Islet of Langerhans (tissue), 1 donor: ENCODE measurements around the gene RIN3.

ENCODE experiments used
- FAIRE-seq: peaks from one replicate; lab custom pipeline; 2011; peaks lifted over from hg19 to GRCh38; lab: Jason Lieb, UNC

The RIN3 gene

DNA sequence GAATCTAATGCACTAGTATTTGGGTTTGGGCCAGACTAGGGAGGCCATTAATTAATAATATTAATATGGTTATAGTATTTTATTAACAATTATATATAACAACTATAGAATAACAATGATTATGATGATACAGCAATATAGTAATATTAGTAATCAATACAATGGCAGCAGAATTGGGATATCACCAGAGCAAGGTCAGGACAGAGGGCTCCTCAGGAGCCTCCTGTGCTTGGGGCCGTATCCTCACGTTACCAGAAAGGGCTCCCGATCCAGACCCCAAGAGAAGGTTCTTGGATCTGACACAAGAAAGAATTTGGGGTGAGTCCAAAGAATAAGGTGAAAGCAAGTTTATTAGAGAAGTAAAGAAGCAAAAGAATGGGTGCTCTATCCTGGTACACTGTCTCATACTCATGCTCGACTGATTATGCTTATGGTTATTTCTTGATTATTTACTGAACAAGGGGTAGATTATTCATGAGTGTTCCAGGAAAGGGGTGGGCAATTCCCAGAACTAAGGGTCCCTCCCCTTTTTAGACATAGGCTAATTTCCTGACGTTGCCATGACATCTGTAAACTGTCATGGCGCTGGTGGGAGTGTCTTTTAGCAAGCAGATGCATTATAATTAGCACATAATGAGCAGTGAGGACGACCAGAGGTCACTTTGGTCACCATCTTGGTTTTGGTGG, 61.6 kb downstream of the RIN3 start:
- FAIRE-seq, result no peak

GRCh38 chr14:92575748-92576303, 62.2 kb downstream of the RIN3 start:
- no peak for FAIRE-seq

- no peak for FAIRE-seq
Observed at GRCh38 chr14:92577321-92577742, 63.8 kb downstream of the RIN3 start.

DNA sequence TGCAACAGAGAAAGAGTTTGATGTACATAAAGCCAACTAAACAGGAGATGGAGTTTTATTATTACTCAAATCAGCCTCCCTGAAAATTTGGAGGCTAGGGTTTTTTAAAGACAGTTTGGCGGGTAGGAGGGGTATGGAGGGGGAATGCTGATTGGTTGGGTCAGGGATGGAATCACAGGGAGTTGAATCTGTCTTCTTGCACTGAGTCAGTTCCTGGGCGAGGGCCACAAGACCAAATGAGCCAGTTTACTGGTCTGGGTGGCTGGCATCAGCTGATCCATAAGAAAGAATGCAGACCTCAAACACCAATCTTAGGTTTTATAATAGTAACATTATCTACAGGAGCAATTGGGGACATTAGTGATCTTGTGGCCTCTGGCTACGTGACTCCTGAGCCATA, 64.9 kb downstream of the RIN3 start:
- no peak for FAIRE-seq

- no peak for FAIRE-seq
Observed at GRCh38 chr14:92579244-92579936, 65.8 kb downstream of the RIN3 start.

DNA sequence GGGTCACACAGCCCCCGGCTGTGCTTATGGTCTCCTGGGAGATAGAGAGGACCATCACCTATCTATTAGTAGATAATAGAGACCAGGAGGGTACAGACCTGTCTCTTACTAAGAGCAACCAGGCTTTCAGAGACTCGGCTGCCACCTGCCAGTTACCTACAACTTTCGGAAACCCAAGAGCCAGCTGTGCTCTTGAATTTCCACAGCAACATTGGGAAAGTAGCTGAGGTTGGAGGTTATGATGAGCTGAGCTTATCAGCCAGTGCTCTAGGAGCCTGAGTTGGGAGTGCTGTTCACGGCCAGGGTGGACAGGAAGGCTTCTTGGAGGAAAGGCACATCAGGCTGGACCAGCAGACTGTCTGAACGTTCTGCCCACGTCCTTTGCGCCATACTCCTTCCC, 67.6 kb downstream of the RIN3 start:
- FAIRE-seq, result no peak

- FAIRE-seq, result no peak
Observed at GRCh38 chr14:92581966-92582566, 68.5 kb downstream of the RIN3 start.

DNA sequence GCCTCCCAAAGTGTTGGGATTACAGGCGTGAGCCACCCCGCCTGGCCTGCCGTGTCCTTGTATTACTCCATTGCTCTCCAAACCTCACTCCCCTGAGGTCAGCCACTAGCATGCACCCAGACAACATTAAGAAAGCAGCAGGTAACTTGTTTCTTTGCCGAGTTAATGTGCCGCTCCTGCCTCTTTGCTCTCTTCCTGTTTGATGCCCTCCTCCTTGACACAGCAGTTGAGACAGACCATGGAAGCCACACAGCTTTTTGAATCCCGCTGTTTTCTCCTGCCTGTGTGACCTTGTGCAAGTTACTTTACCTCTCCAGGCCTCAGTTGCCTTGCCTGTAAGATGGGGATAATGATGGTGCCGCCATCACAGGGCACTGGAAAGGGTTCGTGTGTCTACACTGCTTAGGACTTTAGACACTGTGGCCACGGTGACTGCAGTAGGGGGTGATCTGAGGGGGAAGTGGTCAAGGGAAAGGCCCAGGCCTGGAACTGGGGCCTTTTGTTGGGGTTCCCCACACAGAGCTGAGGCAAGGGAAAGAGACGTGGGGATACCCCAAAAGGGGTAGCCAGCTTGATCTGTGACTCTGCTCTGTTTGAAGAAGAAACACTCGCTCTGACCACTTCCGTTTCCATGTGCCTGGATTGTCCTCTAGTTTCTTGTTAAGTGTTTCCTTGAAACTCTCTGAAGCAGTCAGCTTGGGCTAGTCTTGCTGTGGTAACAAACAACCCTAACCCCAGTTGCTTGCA, 69.3 kb downstream of the RIN3 start:
- no peak for FAIRE-seq

GRCh38 chr14:92584220-92584619, 70.6 kb downstream of the RIN3 start:
- no peak for FAIRE-seq

DNA sequence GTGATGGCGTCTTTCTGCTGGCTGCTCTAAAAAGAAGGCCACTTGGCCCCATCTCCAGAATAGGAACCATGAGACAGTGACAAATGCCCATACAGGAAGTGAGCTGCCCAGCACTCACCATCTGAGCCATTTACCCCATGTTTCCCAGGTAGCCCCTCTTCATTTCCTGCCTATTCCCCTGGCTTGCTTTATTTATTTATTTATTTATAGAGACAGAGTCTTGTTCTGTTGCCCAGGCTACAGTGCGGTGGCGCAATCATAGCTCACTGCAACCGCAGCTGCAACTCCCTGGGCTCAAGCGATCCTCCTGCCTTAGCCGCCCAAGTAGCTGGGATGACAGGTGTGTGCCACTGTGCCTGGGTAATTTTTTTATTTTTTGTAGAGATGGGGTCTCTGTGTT, 71.2 kb downstream of the RIN3 start:
- FAIRE-seq, result no peak

DNA sequence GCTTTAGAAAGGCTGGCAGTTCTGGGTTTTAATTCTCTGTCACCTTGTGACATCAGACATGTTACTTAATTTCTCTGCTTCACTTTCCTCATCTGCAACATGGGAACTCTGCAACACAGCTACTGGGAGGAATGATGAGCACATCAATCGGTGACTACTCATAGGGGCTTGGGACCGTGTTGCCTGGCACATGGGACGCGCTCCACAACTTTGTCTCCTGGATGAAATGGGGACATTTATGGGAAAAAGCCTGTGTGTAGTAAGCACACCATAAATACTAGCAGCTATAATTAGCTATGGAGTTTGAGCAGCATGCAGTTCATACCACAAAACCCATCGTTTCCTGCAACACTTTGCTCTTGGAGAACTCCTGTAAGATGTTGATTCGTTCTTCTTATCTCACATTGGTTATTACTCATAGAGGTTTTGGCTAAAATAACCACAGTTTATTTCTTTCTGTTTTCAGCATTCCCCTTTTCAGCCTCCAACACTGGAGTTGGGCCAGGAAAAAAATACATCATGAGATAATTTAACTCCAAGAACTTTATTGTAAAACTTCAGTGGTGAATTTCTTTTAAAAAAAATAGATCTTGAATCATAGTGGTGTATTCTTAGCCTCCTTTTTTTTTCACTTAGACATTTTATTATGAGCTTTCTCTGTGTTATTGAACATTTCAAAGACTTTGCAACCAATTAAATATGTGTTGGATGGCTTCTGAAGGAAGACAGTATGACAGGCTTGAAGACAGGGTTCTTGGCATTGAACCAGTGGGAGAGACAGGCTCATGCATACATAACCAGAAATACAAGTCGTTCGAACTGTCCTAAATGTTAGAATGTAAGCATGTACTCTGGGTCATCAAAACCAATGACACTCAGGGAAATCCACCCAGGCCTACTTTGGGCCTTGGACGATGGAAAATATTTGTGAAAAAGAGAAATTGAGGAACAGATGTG, 72.7 kb downstream of the RIN3 start:
- no peak for FAIRE-seq

- no peak for FAIRE-seq
Observed at GRCh38 chr14:92586963-92587699, 73.5 kb downstream of the RIN3 start.

DNA sequence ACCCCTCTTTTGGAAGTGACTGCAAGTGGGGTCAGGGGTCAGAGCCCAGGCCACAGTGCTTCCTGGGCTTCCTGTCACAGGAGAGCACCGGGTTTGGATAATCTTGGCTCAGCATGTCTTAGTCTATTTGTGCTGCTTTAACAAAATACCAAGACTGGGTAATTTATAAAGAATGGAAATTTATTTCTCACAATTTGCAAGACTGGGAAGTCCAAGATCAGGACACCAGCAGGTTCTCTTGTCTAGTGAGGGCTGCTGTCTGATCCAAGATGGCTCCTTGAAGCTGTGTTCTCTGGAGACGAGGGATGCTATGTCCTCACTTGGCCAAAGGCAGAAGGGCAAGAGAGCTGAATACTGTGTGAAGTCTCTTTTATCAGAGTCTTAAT, 74.1 kb downstream of the RIN3 start:
- no peak for FAIRE-seq

GRCh38 chr14:92589213-92589852, 75.8 kb downstream of the RIN3 start:
- no peak for FAIRE-seq

DNA sequence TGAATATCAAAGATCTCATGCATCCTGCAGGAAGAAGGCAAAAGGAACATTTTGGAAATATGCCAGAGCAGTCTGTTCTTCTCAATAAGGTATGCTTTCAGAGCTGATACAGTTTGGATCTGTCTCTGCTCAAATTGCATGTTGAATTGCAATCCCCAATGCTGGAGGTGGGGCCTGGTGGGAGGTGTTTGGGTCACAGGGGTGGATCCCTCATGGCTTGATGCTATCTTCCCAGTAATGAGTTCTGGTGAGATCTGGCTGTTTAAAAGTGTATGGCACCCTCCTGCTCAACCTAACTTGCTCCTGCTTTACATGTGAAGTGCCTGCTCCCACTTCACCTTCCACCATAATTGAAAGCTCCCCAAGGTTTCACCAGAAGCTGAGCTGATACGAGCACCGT, 76.6 kb downstream of the RIN3 start:
- FAIRE-seq, result no peak

- FAIRE-seq, result no peak
Observed at GRCh38 chr14:92590941-92591340, 77.4 kb downstream of the RIN3 start.

- FAIRE-seq, result no peak
Observed at GRCh38 chr14:92591346-92591745, 77.8 kb downstream of the RIN3 start.

DNA sequence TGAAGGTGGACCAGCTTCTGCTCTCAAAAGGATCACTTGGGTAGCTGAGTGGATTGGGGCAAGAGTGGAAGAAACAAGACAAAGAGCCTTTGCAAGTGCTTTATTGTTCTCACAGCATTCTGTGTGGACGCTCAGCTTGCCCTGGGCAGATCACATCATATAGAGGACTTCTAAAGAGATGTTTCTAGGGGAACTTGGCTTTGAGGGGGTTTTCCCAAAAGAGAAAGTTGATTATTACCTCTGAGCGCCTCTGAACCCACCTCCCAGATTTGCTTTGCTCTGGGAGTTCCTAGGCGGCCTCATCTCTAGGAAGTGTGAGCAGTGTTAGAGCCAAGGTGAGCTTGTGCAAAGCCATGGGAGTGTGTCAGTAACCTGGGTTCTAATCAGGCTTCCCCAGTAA, 81.7 kb downstream of the RIN3 start:
- FAIRE-seq, result no peak

DNA sequence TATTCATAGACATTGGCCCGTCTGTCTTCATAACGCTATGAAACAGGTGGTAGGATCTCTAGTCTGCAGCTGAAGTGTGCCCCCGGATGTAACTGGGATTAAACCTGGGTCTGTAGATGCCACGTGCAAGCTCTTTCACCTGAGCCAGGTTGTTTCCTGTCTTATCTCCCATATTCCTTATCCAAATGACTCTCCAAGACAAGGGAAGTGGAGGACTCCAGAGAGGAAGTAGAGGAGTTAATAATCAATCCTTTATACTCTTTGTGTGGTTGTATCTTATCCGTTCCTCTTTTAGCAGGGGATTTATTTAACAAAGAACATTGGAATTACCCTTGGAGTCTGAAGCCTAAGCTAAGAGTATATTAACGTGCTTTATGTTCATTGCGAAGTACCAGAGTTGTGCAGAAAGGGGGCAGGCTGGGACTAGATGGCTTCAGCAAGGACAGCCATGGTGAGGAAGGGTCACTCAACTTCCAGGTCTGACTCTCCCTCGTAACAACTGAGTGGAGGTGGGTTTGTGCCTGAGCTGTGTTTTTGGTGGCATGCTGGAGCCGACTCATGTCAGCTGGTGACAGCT, 82.8 kb downstream of the RIN3 start:
- FAIRE-seq, result no peak
